GM12892 (cell line): ENCODE measurements around the gene RTL1.

Experiments
- DNase-seq: peaks from one replicate; pipeline ENCODE4 v3.0.0; 2011; ENCODE audit not compliant: insufficient read length
- FAIRE-seq: peaks from 2 replicates; lab custom pipeline; 2011; peaks lifted over from hg19 to GRCh38; lab: Jason Lieb, UNC
- POLR2A ChIP-seq: IDR thresholded peaks from 2 replicates; pipeline ENCODE4 v1.6.1; 2011; ENCODE audit warnings: low read depth, low read length, control low read depth
- POLR2AphosphoS5 ChIP-seq: IDR thresholded peaks from 2 replicates; pipeline ENCODE4 v1.6.1; 2011; ENCODE audit warnings: low read depth, low read length, control low read depth
- TAF1 ChIP-seq: IDR thresholded peaks from 2 replicates; pipeline ENCODE4 v1.6.1; 2011; ENCODE audit warnings: low read depth, mild to moderate bottlenecking, control low read depth, low read length, borderline replicate concordance

RTL1 gene

DNA sequence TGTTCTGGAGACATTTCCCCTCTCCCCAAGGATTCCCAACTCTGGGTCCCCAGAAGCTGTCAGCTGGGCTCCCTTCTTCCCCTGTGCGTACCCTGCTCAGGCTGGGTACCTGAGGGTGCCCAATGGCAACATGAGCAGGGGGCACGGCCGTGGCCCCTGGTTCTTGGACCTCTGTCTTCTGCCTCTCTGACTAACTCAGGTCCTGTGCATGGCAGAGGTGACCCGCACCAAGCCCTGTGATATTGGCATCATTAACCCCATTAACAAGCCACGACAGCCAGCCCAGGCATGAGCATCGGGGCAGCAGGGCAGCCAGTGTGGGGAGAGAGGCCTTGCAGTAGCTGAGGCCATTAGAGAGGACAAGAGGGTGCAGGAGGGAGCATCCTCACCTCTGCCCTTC is 28.4 kb downstream of the RTL1 start:
- no peak for DNase-seq
- no peak for FAIRE-seq
- TF ChIP-seq POLR2A = no peak
- no peak for TF ChIP-seq TAF1
- no peak for TF ChIP-seq POLR2AphosphoS5

DNA sequence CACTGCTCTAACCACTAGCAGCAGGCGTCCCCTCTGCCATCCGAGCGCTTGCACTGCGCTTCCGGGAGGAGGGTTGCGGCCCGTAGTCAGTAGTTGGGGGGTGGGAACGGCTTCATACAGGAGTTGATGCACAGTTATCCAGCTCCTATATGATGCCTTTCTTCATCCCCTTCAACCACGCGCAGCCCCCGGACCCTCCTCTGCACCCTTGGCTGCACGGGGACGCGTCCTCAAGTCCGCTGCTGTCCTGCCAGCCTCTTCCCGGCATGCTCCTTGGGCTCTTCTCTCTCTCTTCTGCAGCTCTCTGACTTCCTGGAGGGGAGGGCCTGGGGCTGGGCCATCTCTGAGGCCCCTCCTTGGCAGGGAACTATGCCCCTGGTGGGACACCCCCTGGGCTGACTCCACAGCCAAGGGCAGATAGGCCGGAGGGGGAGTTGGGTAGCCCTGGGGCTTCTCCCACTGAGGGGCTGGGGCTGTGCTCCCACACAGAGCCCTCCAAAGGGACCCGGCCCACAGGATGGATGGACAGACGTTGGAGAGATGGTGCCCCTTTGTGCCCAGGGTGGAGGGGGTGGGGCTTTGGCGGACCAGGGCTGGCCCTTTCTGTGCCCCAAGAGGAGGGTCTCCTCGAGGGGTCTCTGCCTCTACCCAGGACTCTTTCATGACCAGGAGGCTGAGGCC is 29.0 kb downstream of the RTL1 start:
- TF ChIP-seq POLR2AphosphoS5 (no peak), TAF1 (no peak), POLR2A (no peak)
- DNase-seq = no peak
- no peak for FAIRE-seq

DNA sequence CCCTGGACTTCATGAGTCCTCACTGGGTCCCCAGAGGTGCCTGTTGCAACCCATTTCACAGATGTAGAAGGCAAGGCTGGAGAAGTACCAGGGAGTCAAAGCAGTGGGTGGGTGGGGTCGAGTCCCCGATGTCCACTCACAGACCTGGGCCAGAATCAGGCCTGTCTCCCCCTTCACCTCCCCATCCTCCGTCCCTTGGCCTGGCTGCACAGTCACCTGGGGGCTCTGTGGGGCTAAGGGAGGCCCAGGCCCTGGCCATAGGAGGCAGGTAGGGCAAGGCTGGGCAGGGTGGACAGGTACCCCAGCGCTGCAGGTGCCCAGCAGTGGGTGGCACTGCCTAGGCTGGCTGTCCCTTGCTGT is 29.5 kb downstream of the RTL1 start:
- TF ChIP-seq POLR2A (no peak), POLR2AphosphoS5 (no peak), TAF1 (no peak)
- no peak for FAIRE-seq
- no peak for DNase-seq

DNA sequence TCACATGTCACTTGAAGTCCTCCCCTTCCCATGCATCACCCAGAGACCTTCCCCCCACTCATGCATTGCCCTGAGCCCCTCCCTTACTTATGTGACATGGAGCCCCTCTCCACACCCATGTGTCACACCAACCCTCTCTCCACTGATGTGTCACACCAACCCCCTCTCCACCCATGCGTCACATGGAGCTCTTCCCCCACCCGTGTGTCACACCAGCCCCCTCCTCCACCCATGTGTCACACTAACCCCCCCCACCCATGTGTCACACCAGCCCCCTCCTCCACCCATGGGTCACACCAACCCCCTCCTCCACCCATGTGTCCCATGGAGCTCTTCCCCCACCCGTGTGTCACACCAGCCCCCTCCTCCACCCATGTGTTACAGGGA is 30.4 kb downstream of the RTL1 start:
- TF ChIP-seq TAF1 = no peak
- no peak for TF ChIP-seq POLR2AphosphoS5
- no peak for TF ChIP-seq POLR2A
- no peak for DNase-seq
- no peak for FAIRE-seq

DNA sequence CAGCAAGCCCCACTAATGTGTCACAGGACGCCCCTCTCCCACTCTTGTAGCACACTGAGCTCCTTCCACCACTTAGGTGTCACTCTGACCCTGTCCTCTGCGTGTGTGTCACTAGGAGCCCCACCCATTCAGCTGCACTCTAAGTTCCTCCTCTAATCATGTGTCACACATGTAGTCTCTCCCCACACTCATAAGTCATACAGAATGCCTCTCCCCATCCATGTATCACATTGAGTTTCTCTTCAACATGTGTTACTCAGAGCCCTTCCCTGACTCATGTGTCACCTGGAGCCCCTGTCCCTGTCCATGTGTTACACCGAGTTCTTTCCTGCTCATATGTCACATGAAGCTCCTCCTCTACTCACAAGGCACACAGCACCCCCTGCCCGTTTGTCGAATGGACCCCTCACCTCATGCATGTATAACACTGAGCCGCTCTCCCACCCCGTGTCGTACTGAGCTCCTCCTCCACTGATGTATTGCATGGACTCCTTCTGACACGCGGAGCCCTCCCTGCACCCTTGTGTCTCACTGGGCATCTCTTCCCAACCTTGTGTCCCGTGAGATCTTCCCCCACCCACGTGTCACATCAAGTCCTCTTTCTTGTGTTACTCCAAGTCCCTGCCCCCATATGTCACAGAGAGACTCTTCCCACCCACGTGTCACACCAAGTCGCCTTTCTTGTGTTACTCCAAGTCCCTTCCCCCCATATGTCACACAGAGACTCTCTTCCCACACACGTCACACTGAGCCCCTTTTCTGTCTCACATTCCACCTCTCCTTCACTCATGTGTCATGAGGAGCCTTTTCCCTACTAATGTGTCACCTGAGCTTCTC is 31.0 kb downstream of the RTL1 start:
- FAIRE-seq = no peak
- no peak for DNase-seq
- TF ChIP-seq POLR2AphosphoS5 (no peak), TAF1 (no peak)

DNA sequence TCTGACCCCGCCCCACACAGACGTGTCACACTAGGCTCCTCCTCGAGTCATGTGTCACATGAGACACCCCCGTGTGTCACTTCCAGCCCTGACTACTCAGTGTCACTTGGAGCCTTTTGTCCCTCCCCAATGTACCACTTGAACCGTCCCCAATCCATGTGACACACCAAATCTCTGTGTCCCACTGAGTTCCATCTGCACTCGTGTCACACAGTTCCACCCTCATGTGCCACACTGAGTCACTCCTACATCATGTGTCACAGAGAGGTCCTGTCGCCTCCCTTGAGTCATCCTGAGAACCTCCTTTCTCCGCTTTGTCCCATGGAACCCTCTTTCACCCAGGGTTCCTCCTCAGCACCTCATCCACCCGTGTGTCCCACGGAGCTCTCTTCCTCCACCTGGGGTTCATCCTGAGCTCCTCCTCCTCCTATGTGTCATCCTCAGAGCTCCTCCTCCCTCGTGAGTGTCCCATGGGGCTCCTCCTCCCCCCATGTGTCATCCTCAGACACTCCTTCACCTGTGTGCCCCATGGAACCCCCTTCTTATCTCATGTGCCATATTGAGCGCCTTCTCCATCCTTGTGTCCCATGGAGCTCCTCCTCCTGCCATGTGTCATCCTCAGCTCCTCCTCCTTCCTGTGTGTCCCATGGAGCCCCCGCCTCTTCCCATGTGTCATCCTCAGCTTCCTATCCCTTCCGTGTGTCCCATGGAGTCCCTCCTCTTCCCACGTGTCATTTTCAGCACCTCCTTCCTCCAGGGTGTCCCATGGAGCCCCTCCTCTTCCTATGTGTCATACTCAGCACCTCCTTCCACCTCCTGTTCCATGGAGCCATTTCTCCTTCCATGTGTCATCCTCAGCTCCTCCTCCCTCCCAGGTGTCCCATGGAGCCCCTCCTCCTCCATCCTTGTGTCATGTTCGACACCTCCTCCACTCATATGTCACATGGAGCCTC is 32.0 kb downstream of the RTL1 start:
- TF ChIP-seq TAF1 (no peak), POLR2A (no peak), POLR2AphosphoS5 (no peak)
- DNase-seq = no peak
- no peak for FAIRE-seq

DNA sequence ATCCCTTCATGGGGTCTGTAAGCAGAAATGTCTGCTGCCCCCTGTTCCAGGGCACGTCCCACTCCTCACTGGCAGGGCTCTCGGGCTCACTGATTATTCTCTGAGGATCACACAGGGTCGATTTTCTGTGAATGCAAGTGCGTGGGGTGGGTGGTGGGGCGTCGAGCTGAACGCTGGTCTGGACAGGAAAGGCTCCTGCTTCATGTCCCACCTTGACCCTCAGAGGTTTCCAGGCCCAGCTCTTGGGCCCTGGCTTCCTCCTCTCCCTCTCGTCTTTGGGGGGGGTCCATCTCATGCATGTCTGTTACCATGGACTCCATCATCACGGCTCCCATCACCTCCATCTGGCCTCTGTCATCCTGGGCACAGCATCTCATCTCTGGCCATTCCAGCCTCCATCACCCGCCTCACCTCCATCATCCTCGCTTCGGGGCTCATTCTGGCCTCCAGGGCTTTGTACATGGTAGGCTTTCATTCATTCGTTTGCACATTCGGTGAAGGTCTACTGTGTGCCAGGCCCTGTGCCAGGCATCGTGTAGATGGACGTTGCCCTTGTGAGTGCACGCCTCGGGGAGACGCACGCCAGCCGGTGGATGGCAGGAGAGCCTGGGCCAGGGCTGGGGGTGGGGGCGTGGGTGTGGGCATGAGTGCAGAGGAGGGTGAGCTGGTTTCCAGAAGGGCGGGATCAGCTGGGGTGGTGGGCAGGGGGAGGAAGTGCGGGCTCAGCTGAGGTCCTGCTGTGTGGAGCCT is 34.7 kb downstream of the RTL1 start:
- DNase-seq (no peak), FAIRE-seq (no peak)
- no peak for TF ChIP-seq POLR2AphosphoS5
- TF ChIP-seq POLR2A = no peak
- no peak for TF ChIP-seq TAF1

DNA sequence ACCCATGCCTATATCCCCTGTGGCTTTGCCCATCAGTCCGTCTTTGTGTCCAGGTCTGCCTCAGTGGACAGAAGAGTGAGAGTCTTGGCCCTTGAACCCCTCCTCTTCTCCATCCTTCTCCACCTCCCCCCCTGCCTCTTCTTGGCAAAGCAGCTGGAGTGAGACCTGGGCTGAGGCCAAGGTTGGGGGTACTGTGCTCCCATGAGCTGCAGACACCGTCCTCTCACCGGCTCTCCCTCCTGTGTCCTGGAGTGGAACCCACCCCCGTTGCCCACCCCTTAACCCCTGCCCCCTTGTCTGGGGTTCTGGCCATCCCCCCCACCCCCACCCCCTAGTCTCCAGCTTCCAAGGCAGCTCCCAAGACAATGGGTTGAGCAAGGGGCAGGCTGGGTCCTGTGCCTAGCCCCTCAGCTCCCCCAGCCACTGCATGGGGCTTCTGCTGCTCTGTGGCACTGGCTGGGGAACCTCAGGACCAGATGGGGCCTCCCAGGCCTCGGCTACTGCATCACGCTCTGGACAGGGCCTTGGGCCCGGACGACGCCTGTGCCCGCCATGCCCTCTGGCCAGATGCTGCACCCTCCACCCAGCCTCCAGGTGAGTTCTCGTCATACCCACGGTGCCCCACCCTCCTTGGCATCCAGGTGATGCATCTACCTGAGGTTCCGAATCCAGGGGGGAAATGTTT is 35.7 kb downstream of the RTL1 start:
- no peak for FAIRE-seq
- DNase-seq = no peak
- TF ChIP-seq POLR2A = no peak
- TF ChIP-seq POLR2AphosphoS5 = no peak
- no peak for TF ChIP-seq TAF1

DNA sequence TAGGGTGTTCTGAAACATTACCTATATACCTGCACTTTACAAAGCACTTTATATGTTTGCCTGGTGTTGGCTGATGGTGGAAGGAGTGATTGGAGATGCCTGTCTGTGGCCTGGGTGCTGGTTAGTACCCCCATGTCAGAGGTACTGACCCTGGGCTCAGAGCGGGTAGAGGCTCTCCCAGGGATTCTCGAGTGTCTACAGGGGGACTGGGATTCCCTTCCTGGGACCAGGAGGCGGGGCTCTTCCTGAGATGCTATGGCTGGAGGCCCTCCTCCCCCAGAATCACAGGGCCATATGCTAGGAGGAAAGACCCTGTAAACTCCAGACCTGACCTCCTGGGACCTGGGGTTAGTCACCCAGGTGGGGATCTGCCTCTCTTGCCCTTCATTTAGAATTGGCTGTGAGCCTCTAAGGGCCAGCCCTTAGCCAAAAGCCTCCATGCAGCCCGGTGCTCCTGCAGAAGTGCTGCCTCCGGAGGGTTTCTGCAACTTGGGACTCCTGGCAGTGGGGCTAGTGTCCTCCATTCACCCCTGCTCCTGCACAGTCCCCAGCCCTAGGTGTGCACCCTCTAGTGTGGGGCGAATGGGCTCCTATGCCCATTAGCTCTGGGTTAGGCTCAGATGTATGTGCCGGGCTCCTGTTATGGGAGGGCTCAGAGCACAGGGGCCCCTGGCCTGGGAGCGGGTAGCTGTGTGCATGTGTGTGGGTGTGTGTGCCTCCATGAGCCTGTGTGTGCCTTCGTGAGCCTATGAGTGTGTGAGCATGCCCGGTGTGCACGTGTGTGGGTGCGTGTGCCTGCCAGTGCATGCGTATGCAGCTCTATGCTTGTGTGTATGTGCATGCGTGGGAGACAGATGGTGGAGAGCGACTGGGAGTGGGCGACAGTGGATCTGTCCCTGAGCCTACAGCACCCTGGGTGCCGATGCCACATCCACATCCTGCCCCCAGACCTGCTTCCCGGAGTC is 36.6 kb downstream of the RTL1 start:
- TF ChIP-seq TAF1 (no peak), POLR2AphosphoS5 (no peak), POLR2A (no peak)
- no peak for DNase-seq
- FAIRE-seq = no peak
